GM10266 (cell line): Measurements from ENCODE around the gene CACNA2D3.
"Not testable (repeated sequence)": the region's sequence is repeated elsewhere in the genome, so short reads cannot be mapped to it uniquely, and the experiment has no call there.

Source experiments
- DNase-seq: peaks from one replicate; pipeline ENCODE4 v3.0.0; 2012; ENCODE audit errors: extremely low spot score
- CTCF ChIP-seq: IDR thresholded peaks from 2 replicates; pipeline ENCODE4 v1.5.1; 2012; ENCODE audit warnings: mild to moderate bottlenecking, low read depth; ENCODE audit not compliant: control insufficient read depth, insufficient read depth; ENCODE audit errors: missing control alignments

CACNA2D3 gene

GRCh38 chr3:54977439-54977838 is 855.1 kb downstream of the CACNA2D3 start:
- TF ChIP-seq CTCF: no peak
- DNase-seq: no peak

- not testable (repeated sequence) for DNase-seq
Observed at GRCh38 chr3:54977946-54978345, 855.6 kb downstream of the CACNA2D3 start.

GRCh38 chr3:54982807-54983206 is 860.5 kb downstream of the CACNA2D3 start:
- no peak for TF ChIP-seq CTCF
- DNase-seq: no peak

GRCh38 chr3:54983266-54984099 is 861.1 kb downstream of the CACNA2D3 start:
- no peak for DNase-seq

GRCh38 chr3:54985856-54986255 is 863.5 kb downstream of the CACNA2D3 start:
- no peak for TF ChIP-seq CTCF
- no peak for DNase-seq

More at GRCh38 chr3:54983266-54984099, 861.1 kb downstream of the CACNA2D3 start:
- TF ChIP-seq CTCF: no peak

- TF ChIP-seq CTCF: no peak
- no peak for DNase-seq
Observed at GRCh38 chr3:54986294-54986693, 863.9 kb downstream of the CACNA2D3 start.

GRCh38 chr3:54987719-54988118 is 865.4 kb downstream of the CACNA2D3 start:
- no peak for DNase-seq
- no peak for TF ChIP-seq CTCF
